A549 treated with CORT108297 at 1 μM for 4 hours (cell line): ENCODE measurements around the gene SLC6A15. TPM values are rescaled to one million over a fixed set of nuclear protein-coding genes. Genes with fewer than 3 reads are reported as not detected.

ENCODE experiments used
- total RNA-seq: library from RNA; stranded (reverse); fragments of 200-300 nt; extraction: Qiagen RNA extraction; gene quantifications from 5 replicates; pipeline ENCODE4 v1.2.3, GENCODE V29; 2022

SLC6A15 gene
- total RNA-seq: 3.0 to 4.2 TPM (median 3.9 TPM) in 5 replicates

GRCh38 chr12:84912198-84913128 lies at the start of gene SLC6A15:
TSS of gene SLC6A15 (minus strand) at chr12:84912799. CDS start at chr12:84892120, 20,679 bp downstream.

Other genes with a start within 250 kb of the SLC6A15 start
- gene TSPAN19, start 123.5 kb upstream of the SLC6A15 start, total RNA-seq: not detected in 5 replicates
- gene LRRIQ1, start 123.6 kb upstream of the SLC6A15 start, total RNA-seq: 0.73 to 1.4 TPM (median 0.89 TPM) in 5 replicates